NK-92 treated with Interleukin-12 subunit alpha and Interleukin-12 subunit beta, amount 100 ng/mL, for 24 hours (cell line): ENCODE measurements around the gene SCAMP5.

Experiments used
- DNase-seq: peaks from one replicate; lab custom pipeline; 2025; lab: John Stamatoyannopoulos, UW

Gene SCAMP5

DNA sequence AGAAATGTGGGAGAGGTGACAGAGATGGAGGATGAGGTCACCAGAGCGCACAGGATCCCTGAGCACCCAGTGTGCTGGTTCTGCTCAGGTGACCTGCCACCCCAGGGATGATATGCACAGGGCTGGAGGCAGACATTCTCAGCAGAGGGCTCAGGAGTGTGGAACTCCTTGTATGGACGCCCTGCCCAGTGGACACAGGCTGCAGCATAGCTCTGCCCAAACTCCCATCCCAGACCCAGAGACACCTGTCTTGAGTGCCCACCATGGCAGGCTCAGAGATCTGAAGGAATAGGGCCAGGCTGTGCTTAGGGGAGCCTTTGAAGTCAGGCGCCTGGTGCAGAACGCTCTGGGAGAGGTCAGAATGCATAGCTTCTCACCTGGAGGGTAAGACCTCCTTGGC, 75.3 kb downstream of the SCAMP5 start:
- no peak for DNase-seq
